Measurements from ENCODE around the gene PPP3R2.

Gene PPP3R2

GRCh38 chr9:101628173-101628572, 33.4 kb upstream of the PPP3R2 start:
- Histone ChIP-seq H3K9ac (no peak overlapping the region), H2AFZ (no peak overlapping the region), H3K4me2 (ENCODE audit: low read length) (no peak overlapping the region), H3K9me3 (ENCODE audit: control insufficient read depth, low read length) (no peaks in the 10 kb centered on the region), H3K4me3 (ENCODE audit: low read depth, low read length) (no peak overlapping the region), H3K4me1 (no peaks in the 10 kb centered on the region), H3K27ac (no peak overlapping the region), H3K36me3 (ENCODE audit: control insufficient read depth, insufficient read depth, low read length) (no peaks in the 10 kb centered on the region), H3K79me2 (no peaks in the 10 kb centered on the region), H3K27me3 (ENCODE audit: control insufficient read depth, insufficient read depth, low read length) (no peaks in the 10 kb centered on the region)
- no peak for TF ChIP-seq CTCF (IDR thresholded peaks at IDR 0.05)

GRCh38 chr9:101626295-101626694, 31.5 kb upstream of the PPP3R2 start:
- no peaks in the 10 kb centered on the region for H3K27me3 ChIP-seq (ENCODE audit: control insufficient read depth, insufficient read depth, low read length)
- H3K9ac ChIP-seq: no peak overlapping the region
- no peaks in the 10 kb centered on the region for H3K79me2 ChIP-seq
- H3K4me2 ChIP-seq (ENCODE audit: low read length): no peak overlapping the region
- no peaks in the 10 kb centered on the region for H3K9me3 ChIP-seq (ENCODE audit: control insufficient read depth, low read length)
- H3K4me1 ChIP-seq: no peaks in the 10 kb centered on the region
- H2AFZ ChIP-seq: no peak overlapping the region
- TF ChIP-seq CTCF (IDR thresholded peaks at IDR 0.05): no peak
- H3K27ac ChIP-seq: no peak overlapping the region
- no peak overlapping the region for H3K4me3 ChIP-seq (ENCODE audit: low read depth, low read length)
- no peaks in the 10 kb centered on the region for H3K36me3 ChIP-seq (ENCODE audit: control insufficient read depth, insufficient read depth, low read length)

DNA sequence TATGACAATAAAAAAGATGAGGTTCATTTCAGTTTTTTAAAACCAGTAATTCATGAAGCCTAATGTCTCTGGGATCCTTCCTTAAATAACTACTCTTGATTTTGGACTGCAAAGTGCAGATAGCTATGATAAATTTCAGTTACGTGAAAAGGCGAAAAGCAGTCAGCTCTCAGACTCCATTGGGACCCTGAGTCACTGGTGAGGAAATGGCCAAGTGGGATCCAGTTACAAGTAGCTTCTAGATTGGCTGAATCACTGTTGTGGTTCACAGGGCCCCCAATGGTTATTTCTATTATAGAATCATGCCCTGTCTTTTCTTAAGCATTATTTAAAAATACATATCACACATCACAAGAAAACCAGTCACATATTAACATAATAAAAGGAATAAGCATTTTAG, 31.1 kb upstream of the PPP3R2 start:
- Histone ChIP-seq H3K27ac (no peak overlapping the region), H3K27me3 (ENCODE audit: control insufficient read depth, insufficient read depth, low read length) (no peaks in the 10 kb centered on the region), H3K4me1 (no peaks in the 10 kb centered on the region), H3K4me3 (ENCODE audit: low read depth, low read length) (no peak overlapping the region), H3K79me2 (no peaks in the 10 kb centered on the region), H2AFZ (no peak overlapping the region), H3K36me3 (ENCODE audit: control insufficient read depth, insufficient read depth, low read length) (no peaks in the 10 kb centered on the region), H3K4me2 (ENCODE audit: low read length) (no peak overlapping the region), H3K9ac (no peak overlapping the region), H3K9me3 (ENCODE audit: control insufficient read depth, low read length) (no peaks in the 10 kb centered on the region)
- no peak for TF ChIP-seq CTCF (IDR thresholded peaks at IDR 0.05)

DNA sequence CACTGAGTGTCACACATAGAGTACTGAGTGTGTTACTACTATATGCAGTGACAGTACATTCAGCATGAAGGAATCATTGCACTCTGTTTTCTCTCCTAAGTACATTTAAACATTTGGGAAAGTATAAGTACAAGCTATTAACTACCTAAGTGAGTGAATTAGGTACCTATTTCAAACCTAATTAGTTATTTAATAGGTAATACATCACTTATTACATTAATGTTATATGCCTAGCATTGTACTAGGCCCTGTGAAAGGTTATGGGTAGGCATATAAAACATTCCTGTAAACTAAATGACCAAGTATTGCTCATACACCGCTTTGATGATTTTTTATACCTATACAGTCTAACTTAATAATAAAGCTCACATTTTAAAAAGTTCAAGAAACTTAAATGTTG, 25.7 kb upstream of the PPP3R2 start:
- Histone ChIP-seq H3K9me3 (ENCODE audit: control insufficient read depth, low read length) (no peaks in the 10 kb centered on the region), H3K4me3 (ENCODE audit: low read depth, low read length) (no peak overlapping the region), H3K27ac (no peak overlapping the region), H3K36me3 (ENCODE audit: control insufficient read depth, insufficient read depth, low read length) (no peaks in the 10 kb centered on the region), H3K27me3 (ENCODE audit: control insufficient read depth, insufficient read depth, low read length) (no peaks in the 10 kb centered on the region), H3K4me2 (ENCODE audit: low read length) (no peak overlapping the region), H3K4me1 (no peaks in the 10 kb centered on the region), H2AFZ (no peak overlapping the region), H3K79me2 (no peaks in the 10 kb centered on the region), H3K9ac (no peak overlapping the region)
- TF ChIP-seq CTCF (IDR thresholded peaks at IDR 0.05): no peak

DNA sequence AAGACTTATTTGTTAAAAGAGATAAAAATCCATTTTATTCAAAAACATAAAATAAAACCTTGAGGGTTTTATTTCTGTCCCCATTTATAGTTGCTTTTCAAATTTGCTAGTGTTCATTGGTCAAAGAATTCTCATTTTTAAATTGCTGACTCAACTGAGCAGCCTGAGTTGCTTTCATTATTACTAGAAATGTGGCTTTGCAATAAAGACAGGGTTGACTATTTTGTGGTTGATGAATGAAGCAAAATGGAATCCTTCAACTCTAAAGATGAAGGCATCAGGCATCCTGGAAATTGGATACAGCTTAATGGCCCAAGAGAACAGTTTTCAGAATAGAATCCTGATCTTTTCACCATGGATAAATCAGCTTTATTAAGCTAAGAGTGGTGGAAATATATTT, 23.9 kb upstream of the PPP3R2 start:
- no peaks in the 10 kb centered on the region for H3K27me3 ChIP-seq (ENCODE audit: control insufficient read depth, insufficient read depth, low read length)
- no peaks in the 10 kb centered on the region for H3K9me3 ChIP-seq (ENCODE audit: control insufficient read depth, low read length)
- H3K4me3 ChIP-seq (ENCODE audit: low read depth, low read length): no peak overlapping the region
- no peaks in the 10 kb centered on the region for H3K79me2 ChIP-seq
- H3K4me2 ChIP-seq (ENCODE audit: low read length): no peak overlapping the region
- H3K9ac ChIP-seq: no peak overlapping the region
- no peak overlapping the region for H2AFZ ChIP-seq
- H3K27ac ChIP-seq: no peak overlapping the region
- no peaks in the 10 kb centered on the region for H3K4me1 ChIP-seq
- no peak for TF ChIP-seq CTCF (IDR thresholded peaks at IDR 0.05)
- H3K36me3 ChIP-seq (ENCODE audit: control insufficient read depth, insufficient read depth, low read length): no peaks in the 10 kb centered on the region

All from parathyroid adenoma (tissue), 2 donors.